Measurements from ENCODE around the gene C10orf95. TPM values are rescaled to one million over a fixed set of nuclear protein-coding genes. Genes with fewer than 3 reads are reported as not detected.
"Not testable (repeated sequence)": the region's sequence is repeated elsewhere in the genome, so short reads cannot be mapped to it uniquely, and the experiment has no call there.

The C10orf95 gene
- total RNA-seq, result not detected
- long read RNA-seq, partial matches to known transcripts, result 0 of 2 reads
- long read RNA-seq, other reads (novel, unspliced or antisense), result 2 of 2 reads

GRCh38 chr10:102451105-102451969 is at the start of gene C10orf95:
TSS of gene C10orf95 (minus strand) at chr10:102451543. CDS start at chr10:102451093, 450 bp downstream.
- DNase-seq, result no peak
- ATAC-seq (ENCODE audit: poor library complexity), result no peak
- intact Hi-C loops (cut with DNase I), result no loop called here

GRCh38 chr10:102500686-102501085 is 49.3 kb upstream of the C10orf95 start:
- ATAC-seq (ENCODE audit: poor library complexity); DNase-seq; intact Hi-C loops (cut with DNase I): not testable (repeated sequence)

- intact Hi-C loops (cut with DNase I), result no loop called here
- no peak for DNase-seq
- no peak for ATAC-seq (ENCODE audit: poor library complexity)
Observed at GRCh38 chr10:102499356-102499755, 48.0 kb upstream of the C10orf95 start.

- intact Hi-C loops (cut with DNase I), result no loop called here
- ATAC-seq (ENCODE audit: poor library complexity), result no peak
Observed at GRCh38 chr10:102497545-102497944, 46.2 kb upstream of the C10orf95 start.

GRCh38 chr10:102493771-102494170 is 42.4 kb upstream of the C10orf95 start:
- no peak for DNase-seq
- intact Hi-C loops (cut with DNase I), result no loop called here
- peak; percentile 26 for ATAC-seq (ENCODE audit: poor library complexity)

More at GRCh38 chr10:102497545-102497944, 46.2 kb upstream of the C10orf95 start:
- DNase-seq, result no peak

- DNase-seq (no peak), ATAC-seq (ENCODE audit: poor library complexity) (peak; percentile 81)
- intact Hi-C loops (cut with DNase I), result no loop called here
Observed at GRCh38 chr10:102492983-102493382, 41.6 kb upstream of the C10orf95 start.

- peak; percentile 4 for ATAC-seq (ENCODE audit: poor library complexity)
- DNase-seq, result no peak
- intact Hi-C loops (cut with DNase I), result no loop called here
Observed at GRCh38 chr10:102492344-102492939, 41.1 kb upstream of the C10orf95 start.

- ATAC-seq (ENCODE audit: poor library complexity), result no peak
Observed at GRCh38 chr10:102491136-102491535, 39.8 kb upstream of the C10orf95 start.

GRCh38 chr10:102485093-102485784 is 33.9 kb upstream of the C10orf95 start:
- intact Hi-C loops (cut with DNase I), result no loop called here
- DNase-seq (no peak), ATAC-seq (ENCODE audit: poor library complexity) (no peak)

More at GRCh38 chr10:102491136-102491535, 39.8 kb upstream of the C10orf95 start:
- intact Hi-C loops (cut with DNase I), result no loop called here
- no peak for DNase-seq

GRCh38 chr10:102484021-102484420 is 32.7 kb upstream of the C10orf95 start:
- peak; percentile 10 for DNase-seq
- ATAC-seq (ENCODE audit: poor library complexity), result no peak
- intact Hi-C loops (cut with DNase I), result no loop called here

- intact Hi-C loops (cut with DNase I), result no loop called here
- no peak for ATAC-seq (ENCODE audit: poor library complexity)
- no peak for DNase-seq
Observed at GRCh38 chr10:102480396-102480795, 29.1 kb upstream of the C10orf95 start.

GRCh38 chr10:102479651-102480050 is 28.3 kb upstream of the C10orf95 start:
- ATAC-seq (ENCODE audit: poor library complexity) (no peak), DNase-seq (no peak)
- intact Hi-C loops (cut with DNase I), result loop anchor here (10.0 kb wide), 1 partner anchor 85 kb away; the partner anchor contains the start of gene NFKB2

GRCh38 chr10:102476466-102477141 is 25.3 kb upstream of the C10orf95 start:
- intact Hi-C loops (cut with DNase I), result loop anchor here (10.0 kb wide), 1 partner anchor 82 kb away; the partner anchor contains the start of gene NFKB2
- ATAC-seq (ENCODE audit: poor library complexity) (no peak), DNase-seq (no peak)

GRCh38 chr10:102475451-102476040 is 24.2 kb upstream of the C10orf95 start:
- DNase-seq (no peak), ATAC-seq (ENCODE audit: poor library complexity) (no peak)
- intact Hi-C loops (cut with DNase I), result loop anchor here (10.0 kb wide), 1 partner anchor 81 kb away; the partner anchor contains the start of gene NFKB2

- ATAC-seq (ENCODE audit: poor library complexity), result no peak
- DNase-seq, result no peak
- intact Hi-C loops (cut with DNase I), result loop anchor here (10.0 kb wide), 1 partner anchor 79 kb away; the partner anchor contains the start of gene NFKB2
Observed at GRCh38 chr10:102473445-102474331, 22.3 kb upstream of the C10orf95 start.

GRCh38 chr10:102470579-102471546 is 19.5 kb upstream of the C10orf95 start:
- intact Hi-C loops (cut with DNase I), result loop anchor here (10.0 kb wide), 1 partner anchor 76 kb away; the partner anchor contains the start of gene NFKB2
- ATAC-seq (ENCODE audit: poor library complexity) (no peak), DNase-seq (no peak)

Data from Right ventricle myocardium superior (tissue), 1 donor.